Fibroblast of the aortic adventitia (primary cell): ENCODE measurements around the gene GSG1. TPM values are rescaled to one million over a fixed set of nuclear protein-coding genes. Genes with fewer than 3 reads are reported as not detected.

Source experiments
- DNase-seq: peaks from one replicate; pipeline ENCODE4 v3.0.0-alpha.2; 2010; ENCODE audit warnings: low read depth
- H3K4me3 ChIP-seq: 2 replicates; pipeline ENCODE4 v1.5.1; 2011; ENCODE audit warnings: low read depth, mild to moderate bottlenecking, control low read depth, low read length, moderate library complexity
- CTCF ChIP-seq: IDR thresholded peaks from 2 replicates; pipeline ENCODE4 v1.5.1; 2011; ENCODE audit warnings: mild to moderate bottlenecking, low read length, control low read depth, inconsistent platforms; ENCODE audit not compliant: insufficient read depth
- total RNA-seq: library from RNA; depleted of rRNA; stranded (reverse); fragments of >200 nt; gene quantifications from 2 replicates; pipeline ENCODE4 v1.2.3, GENCODE V29; 2012; ENCODE audit warnings: low replicate concordance

The GSG1 gene
- 0.45 and 1.6 TPM in 2 replicates for total RNA-seq

DNA sequence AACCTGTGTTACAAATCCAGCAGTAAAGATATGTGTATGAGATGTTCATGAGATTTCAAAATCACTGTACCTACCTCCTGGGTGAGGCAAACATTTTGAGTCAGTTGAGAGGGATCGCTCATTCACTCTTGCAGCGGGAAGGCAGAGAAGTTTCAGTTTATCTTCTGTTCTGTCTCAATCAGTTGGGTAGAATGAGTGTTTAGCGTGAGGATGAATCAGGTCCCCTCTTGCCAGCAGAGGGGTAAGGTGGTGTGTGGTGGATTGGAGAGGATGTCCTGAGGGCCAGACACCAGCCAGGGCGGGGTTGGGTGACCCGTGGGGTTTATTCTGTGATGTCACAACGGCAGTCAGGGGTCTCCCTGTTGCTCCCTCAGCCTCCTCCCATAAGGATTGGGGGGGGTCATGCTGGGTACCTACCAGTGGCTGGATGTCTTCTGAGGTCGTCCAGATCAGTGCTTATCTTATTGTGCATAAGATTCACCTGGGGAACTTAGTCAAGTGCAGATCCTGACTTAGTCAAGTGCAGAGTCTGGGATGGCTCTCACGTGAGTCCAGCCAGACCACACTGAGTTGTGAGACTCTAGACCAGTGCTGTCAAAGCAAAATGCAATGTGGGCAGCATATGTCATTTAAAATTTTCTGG lies at the start of gene GSG1:
Gene GSG1 (minus strand): TSS at position 277 of the 643 bp plus-strand sequence. CDS start 155 bp downstream, at position 122.
- DNase-seq, result peak; percentile 36
- H3K4me3 ChIP-seq, result no peak within 1 kb of the TSS
- TF ChIP-seq CTCF, result no peak

- no peak for DNase-seq
- no peak for TF ChIP-seq CTCF
- no peak overlapping the region for H3K4me3 ChIP-seq
Observed at GRCh38 chr12:13153180-13153579, 49.7 kb upstream of the GSG1 start.

GRCh38 chr12:13152756-13153155 lies 49.3 kb upstream of the GSG1 start:
- no peak for DNase-seq
- no peak for TF ChIP-seq CTCF
- H3K4me3 ChIP-seq, result no peak overlapping the region

DNA sequence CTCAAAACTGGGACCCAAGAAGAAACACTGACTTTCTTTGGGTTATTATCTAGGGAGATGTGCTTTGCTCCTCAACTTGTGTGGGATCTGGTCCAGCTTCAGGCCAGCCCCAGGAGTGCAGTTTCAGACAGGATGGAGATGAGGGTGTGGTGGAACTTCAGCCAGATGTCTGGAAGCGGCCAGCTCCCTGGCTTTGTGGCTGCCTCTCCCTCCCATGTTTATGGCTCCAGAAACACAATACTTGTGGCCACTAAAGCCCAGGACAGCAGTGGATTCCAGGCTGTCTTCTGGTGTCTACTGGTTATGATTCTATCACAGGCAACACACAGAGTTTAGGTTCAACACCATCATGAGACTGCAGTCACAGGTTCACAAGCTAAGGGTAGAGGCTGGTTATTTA lies 48.8 kb upstream of the GSG1 start:
- H3K4me3 ChIP-seq, result no peak overlapping the region
- TF ChIP-seq CTCF, result no peak
- peak; percentile 65 for DNase-seq

GRCh38 chr12:13149411-13149810 lies 45.9 kb upstream of the GSG1 start:
- TF ChIP-seq CTCF, result no peak
- no peak for DNase-seq

DNA sequence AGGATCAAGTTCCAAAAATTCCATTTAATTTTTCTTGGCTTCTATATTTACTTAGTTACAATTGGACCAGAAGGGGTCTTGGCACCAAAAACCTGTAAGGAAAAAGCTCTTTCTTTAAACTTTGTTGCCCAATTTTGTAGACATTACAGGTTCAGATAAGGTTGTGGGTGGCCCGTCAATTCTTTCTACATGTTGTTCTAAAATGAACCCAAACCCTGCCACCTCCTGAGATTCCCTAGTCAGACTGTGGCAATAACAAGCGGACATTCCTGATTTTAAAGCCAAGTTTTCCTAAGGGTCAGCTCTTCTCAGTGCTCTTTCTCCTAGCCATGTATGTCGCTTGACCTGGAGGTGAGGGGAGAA lies 45.0 kb upstream of the GSG1 start:
- no peak overlapping the region for H3K4me3 ChIP-seq
- no peak for TF ChIP-seq CTCF
- peak; percentile 79 for DNase-seq

More at GRCh38 chr12:13149411-13149810, 45.9 kb upstream of the GSG1 start:
- H3K4me3 ChIP-seq, result no peak overlapping the region
